ENCODE data around the gene SLC44A2. TPM values are rescaled to one million over a fixed set of nuclear protein-coding genes. Genes with fewer than 3 reads are reported as not detected.

Gene SLC44A2
- total and polyA plus RNA-seq, 2 of the 13 experiments (the other 11 are each of a cell fraction or from before 2014, with no cell fraction given): 2.4 to 5.6 TPM

DNA sequence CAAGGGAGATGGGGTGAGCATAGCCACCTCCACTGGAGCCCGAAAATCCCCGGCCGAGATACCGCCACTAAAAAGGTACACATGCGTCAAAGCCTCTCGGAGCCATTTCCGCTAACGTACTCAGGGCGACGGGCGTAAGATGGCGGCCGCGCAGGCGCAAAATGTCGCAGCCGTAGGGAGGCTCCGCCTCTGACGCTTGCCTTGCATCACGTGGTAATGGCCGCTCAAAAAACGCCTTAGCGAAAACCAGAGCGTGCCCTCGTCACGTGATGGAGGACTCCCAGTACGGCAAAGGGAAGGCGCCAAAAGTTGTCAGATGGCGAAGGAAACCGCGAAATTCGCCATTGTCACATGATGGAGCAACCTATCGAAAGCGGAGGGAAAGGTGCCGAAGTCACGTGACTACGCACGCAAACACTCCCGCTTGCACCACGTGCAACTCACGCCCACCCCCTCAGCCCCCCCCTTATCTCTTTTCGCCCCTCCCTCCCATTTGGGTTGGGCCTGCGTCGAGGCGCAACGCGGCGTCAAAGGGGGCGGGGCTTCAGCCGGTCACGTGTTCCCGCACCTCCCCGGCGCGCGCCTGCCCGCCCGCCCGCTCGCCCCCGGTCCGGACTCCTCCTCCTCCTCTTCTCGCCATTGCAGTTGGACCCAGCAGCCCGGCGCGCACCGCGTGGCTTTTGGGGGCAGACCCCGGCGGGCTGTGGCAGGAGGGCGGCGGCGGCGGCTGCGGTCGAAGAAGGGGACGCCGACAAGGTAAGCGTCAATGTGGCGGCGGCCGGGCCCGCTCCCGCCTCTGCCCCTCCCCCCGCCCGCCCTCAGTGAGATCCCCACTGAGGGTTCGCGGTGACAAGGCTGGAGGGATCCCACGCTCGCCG, 28.6 kb downstream of the SLC44A2 start, which contains the start of gene ILF3 (continued):
- TF ChIP-seq ZBED4 (CRISPR knock-in tag; IDR thresholded peaks at IDR 0.05; ENCODE audit: borderline replicate concordance) (no peak), TCF7L2 (IDR thresholded peaks at IDR 0.05; ENCODE audit: low read depth, low read length) (no peak), ZNF264 (CRISPR knock-in tag; IDR thresholded peaks at IDR 0.05) (peak; percentile 73), HCFC1 (IDR thresholded peaks at IDR 0.05; ENCODE audit: low read depth, low read length) (peak; percentile 92), POLR2AphosphoS5 (IDR thresholded peaks at IDR 0.05; ENCODE audit: low read depth, low read length) (peak; percentile 91), ZSCAN25 (CRISPR knock-in tag; IDR thresholded peaks at IDR 0.05) (no peak), CCDC6 (CRISPR knock-in tag; IDR thresholded peaks at IDR 0.05) (peak; percentile 99), RFX5 (IDR thresholded peaks at IDR 0.05; ENCODE audit: low read depth, low read length) (no peak), ZSCAN5A (CRISPR knock-in tag; IDR thresholded peaks at IDR 0.05; ENCODE audit: borderline replicate concordance) (no peak)
- TF ChIP-seq, protein P1, sequence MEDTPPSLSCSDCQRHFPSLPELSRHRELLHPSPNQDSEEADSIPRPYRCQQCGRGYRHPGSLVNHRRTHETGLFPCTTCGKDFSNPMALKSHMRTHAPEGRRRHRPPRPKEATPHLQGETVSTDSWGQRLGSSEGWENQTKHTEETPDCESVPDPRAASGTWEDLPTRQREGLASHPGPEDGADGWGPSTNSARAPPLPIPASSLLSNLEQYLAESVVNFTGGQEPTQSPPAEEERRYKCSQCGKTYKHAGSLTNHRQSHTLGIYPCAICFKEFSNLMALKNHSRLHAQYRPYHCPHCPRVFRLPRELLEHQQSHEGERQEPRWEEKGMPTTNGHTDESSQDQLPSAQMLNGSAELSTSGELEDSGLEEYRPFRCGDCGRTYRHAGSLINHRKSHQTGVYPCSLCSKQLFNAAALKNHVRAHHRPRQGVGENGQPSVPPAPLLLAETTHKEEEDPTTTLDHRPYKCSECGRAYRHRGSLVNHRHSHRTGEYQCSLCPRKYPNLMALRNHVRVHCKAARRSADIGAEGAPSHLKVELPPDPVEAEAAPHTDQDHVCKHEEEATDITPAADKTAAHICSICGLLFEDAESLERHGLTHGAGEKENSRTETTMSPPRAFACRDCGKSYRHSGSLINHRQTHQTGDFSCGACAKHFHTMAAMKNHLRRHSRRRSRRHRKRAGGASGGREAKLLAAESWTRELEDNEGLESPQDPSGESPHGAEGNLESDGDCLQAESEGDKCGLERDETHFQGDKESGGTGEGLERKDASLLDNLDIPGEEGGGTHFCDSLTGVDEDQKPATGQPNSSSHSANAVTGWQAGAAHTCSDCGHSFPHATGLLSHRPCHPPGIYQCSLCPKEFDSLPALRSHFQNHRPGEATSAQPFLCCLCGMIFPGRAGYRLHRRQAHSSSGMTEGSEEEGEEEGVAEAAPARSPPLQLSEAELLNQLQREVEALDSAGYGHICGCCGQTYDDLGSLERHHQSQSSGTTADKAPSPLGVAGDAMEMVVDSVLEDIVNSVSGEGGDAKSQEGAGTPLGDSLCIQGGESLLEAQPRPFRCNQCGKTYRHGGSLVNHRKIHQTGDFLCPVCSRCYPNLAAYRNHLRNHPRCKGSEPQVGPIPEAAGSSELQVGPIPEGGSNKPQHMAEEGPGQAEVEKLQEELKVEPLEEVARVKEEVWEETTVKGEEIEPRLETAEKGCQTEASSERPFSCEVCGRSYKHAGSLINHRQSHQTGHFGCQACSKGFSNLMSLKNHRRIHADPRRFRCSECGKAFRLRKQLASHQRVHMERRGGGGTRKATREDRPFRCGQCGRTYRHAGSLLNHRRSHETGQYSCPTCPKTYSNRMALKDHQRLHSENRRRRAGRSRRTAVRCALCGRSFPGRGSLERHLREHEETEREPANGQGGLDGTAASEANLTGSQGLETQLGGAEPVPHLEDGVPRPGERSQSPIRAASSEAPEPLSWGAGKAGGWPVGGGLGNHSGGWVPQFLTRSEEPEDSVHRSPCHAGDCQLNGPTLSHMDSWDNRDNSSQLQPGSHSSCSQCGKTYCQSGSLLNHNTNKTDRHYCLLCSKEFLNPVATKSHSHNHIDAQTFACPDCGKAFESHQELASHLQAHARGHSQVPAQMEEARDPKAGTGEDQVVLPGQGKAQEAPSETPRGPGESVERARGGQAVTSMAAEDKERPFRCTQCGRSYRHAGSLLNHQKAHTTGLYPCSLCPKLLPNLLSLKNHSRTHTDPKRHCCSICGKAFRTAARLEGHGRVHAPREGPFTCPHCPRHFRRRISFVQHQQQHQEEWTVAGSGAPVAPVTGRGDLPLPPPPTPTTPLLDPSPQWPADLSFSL (CRISPR knock-in tag; IDR thresholded peaks at IDR 0.05): no peak
- TF ChIP-seq, protein P2, sequence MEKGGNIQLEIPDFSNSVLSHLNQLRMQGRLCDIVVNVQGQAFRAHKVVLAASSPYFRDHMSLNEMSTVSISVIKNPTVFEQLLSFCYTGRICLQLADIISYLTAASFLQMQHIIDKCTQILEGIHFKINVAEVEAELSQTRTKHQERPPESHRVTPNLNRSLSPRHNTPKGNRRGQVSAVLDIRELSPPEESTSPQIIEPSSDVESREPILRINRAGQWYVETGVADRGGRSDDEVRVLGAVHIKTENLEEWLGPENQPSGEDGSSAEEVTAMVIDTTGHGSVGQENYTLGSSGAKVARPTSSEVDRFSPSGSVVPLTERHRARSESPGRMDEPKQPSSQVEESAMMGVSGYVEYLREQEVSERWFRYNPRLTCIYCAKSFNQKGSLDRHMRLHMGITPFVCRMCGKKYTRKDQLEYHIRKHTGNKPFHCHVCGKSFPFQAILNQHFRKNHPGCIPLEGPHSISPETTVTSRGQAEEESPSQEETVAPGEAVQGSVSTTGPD (CRISPR knock-in tag; IDR thresholded peaks at IDR 0.05): no peak
- TF ChIP-seq, protein P3, sequence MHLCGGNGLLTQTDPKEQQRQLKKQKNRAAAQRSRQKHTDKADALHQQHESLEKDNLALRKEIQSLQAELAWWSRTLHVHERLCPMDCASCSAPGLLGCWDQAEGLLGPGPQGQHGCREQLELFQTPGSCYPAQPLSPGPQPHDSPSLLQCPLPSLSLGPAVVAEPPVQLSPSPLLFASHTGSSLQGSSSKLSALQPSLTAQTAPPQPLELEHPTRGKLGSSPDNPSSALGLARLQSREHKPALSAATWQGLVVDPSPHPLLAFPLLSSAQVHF (CRISPR knock-in tag; IDR thresholded peaks at IDR 0.05): no peak

Data from HepG2 (cell line).